Embryonic facial prominence (tissue), 1 donor: ENCODE results near the gene C1QTNF8.

Experiments
- DNase-seq: peaks from one replicate; pipeline ENCODE4 v3.0.0-alpha.2; 2016; ENCODE audit errors: extremely low spot score

The C1QTNF8 gene

DNA sequence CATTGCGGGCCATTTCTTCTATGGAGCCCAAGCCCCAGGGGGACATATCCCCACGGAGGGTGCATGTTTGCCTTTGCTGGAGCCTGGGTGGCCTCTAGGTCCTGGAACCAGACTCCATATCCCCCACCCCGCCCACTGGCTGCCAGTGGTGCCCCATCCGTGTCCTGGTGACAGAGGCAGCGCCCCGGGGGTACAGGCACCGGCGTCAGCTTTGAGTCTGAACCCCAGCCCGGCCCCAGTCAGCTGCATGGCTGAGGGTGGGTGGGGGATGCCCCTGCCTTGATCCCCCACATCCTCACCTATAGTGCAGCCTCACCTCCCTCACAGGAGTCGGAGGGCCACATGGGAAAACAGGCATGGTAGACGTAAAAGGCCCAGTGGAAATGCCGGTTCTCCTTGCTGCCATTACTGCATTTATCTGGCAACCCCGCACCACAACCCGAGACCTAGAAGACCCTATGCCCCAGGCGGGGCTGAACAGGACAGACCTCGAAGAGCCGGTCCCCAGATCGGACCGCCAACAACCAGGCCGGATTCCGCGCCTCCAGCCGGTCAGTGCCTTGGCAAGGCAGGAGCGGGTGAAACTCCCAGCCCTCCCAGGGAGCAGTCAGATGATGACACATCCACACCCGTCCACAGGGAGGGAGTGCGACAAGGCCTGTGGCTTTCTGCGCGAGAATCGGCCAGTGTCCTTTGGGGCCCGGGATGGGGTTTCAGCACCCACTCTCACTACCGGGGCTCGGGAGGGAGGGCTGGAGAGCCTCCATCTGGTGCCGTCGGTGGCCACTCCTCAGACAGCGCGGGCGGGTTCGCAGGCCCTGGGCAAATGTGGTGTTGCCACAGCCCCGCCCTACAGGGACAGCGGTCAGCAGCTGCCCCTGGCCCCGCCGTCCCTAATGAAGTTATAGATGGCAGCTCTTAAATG lies 35.4 kb downstream of the C1QTNF8 start:
- no peak for DNase-seq

DNA sequence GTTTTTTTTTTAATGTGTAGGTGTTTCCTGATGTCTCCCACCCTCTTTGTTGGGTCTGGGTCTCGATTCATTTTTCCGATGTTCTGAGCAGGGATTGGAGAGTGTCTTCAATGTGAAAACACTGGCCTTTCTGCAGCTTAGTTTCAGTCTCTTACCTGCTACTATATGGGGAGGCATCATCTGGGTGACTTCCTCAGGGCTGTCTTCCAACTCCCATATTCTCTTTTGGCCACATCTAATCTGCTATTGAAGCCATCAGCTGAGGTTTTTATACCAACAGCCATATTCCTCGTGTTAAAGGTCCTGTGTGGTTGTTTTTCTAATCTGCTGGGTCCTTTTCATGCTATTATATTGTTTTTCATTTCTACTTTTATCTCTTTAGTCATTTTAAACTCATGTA lies 36.7 kb downstream of the C1QTNF8 start:
- no peak for DNase-seq

DNA sequence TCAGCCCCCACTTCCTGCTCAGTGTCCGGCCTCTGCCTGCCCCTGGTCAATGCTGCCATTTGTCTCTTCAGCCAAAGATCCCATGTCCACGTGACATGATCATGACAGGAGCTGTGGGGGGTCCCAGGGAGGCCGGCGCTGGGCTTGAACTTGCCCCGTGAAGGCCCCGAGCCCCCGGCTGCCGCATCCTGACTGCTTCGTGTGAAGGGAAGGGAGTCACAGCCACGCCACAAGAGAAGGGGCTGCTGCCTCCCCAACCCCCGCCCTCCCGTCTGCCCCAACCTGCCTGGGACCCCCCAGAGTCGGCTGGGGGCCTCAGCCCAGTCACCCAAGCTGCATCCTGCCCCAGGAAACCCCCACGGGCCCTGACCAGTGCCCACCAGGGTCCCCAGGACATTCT lies 37.8 kb downstream of the C1QTNF8 start:
- no peak for DNase-seq

DNA sequence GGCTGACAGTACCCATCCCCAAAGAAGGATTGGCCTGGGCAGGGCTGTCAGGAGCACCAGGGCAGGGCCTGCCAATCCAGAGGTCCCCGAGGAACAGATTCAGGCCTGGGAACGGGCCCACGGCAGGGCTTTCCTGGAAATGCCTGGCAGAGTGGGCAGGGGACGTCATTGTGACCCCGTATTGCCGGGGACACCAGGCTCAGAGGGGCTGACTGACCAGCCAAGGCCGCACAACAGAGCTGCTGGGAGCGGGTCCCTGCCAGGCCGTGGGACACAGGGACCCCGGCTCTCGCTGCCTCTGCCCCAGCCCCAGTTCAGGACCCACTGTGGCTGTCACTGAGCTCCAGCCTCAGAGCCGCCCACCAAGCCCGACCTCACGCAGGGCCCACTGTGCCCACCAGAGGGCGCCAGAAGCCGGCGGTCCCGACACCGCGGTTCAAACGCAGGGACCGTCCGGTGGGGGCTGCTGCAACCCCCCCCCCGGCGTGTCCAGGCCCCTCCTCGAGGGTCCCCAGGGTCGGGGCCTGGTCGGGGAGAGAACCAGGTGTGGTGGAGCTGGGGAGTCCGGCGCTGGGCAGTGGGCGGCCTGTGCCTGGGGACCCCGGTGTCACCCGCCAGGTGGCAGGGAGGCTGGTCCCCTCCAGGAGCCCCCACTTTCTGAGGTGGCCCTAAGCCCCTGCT lies 38.7 kb downstream of the C1QTNF8 start:
- DNase-seq = no peak

DNA sequence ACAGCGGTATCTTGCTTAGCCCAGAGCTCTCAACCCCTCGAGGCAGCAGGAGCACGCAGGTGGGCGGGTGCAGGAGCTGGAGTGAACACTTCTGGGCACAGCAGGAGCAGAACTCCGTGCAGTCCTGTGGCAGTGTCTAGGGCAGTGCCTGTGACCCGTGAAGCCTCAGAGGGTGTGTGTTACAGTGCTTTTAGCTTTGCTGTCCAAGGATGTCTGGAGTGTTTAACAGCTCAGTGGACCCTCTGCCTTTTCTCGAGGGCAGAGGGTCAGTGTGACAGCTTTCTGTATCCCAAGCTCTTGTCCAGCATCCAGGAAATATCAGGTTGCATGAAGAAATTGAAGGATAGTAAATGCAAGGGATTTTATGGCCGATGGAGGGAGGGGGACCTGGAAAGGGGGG lies 39.8 kb downstream of the C1QTNF8 start:
- DNase-seq = no peak

DNA sequence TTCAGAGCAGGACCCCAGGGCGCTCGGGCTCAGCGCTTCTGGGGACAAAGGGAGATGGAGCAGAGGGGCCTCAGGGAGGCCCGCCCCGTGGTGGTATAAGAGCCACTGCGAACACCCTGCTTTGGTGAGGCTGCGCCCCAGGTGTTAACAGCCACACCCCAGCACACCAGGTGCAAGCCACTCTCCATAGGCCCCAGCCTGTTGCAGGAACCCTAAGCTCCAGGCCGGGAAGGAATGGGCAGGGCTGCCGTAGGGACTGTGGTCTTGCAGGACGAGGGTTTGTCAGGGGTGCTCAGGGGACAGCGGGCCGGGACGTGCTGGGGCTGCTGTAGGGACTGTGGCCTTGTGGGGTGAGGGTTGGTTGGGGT lies 40.5 kb downstream of the C1QTNF8 start:
- DNase-seq = no peak

DNA sequence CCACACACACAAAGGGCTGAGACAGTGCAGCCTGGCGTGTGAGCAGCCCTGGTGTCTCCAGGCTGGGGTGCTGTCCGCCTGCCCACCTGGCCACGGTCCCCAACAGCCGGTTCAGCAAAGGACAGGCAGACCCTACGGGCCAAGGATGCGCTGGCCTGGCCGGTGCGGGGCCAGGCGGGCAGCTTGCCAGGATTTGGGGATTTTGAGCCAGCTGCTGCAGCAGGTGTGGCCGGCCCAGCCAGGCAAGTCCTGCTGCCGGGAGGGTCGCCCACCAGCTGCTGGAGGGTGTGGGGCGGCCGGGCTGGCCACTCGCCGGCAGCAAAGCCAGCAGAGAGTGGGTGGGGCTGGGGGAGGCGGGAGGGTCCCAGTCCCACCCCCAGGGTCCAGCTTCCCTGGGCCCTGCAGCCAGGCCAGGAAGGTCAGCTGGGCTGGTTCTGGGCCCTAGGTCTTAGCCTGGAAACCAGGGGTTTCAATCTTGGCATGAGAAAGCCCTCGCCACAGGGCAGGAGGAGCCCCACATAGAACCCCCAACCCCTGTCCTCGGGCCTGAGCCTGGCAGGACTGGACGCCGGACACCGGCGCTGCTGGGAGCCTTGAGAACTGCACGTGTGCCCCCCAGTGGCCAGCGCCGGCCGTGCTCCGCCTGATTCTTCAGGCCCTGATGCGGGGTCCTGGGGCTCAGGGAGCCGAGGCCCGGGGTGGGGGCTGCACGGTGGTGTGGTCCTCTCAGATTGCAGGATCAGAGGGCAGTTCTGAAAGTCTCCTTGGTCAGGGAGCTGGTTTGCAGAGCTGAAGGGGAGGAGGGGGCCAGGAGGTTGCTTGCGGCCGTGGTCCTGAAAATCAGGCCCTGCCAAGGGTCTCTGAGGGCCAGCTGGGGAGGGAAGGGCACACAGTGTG lies 41.1 kb downstream of the C1QTNF8 start:
- no peak for DNase-seq

DNA sequence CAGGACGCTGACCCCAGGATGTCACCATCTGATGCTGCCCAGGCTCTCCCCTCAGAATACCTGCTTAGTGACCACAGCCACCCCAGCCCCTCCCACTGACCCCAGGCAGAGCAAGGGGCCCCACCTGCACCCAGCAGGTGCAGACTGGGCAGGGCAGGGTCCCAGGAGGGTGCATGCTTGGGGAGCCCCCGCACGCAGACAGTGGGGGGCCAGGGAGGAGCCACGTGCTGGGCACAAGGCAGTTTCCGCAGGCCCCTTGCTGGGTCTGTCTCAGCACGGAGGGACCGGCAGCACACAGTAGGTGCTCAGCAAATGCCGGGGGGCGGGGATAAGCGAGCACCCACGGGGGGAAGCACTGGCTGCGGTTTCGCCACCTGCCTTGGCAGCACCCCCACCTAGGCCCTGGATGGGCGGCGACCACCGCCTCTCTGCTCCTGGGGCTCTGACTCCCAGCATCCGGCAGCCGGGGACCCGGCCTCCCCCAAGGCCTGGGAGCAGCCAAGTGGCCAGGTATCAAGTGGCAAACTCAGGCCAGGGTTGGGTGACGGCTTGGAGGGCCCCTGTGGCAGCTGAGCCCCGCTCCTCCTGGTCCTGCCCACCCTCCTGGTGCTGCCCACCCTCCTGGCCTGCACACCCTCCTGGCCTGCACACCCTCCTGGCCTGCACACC lies 42.2 kb downstream of the C1QTNF8 start:
- no peak for DNase-seq

DNA sequence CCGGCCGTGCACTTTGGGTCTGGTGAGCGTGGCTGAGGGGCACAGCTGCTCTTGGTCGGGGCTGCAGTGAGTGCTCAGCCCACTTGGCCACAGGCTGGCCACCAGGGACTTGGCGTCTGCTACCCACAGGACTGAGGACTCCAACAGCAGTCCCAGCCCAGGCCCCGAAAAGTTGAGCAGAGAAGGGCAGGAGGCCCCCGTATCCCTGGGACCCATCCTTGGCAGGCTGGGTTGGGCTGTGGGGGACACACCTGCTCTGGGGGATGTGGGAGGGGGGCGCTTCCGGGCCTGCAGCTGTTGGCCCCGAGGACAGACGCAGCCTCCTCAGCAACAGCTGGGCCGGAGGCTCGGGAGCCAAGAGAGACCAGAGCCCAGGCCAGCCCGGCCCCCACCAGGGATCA lies 42.9 kb downstream of the C1QTNF8 start:
- no peak for DNase-seq

DNA sequence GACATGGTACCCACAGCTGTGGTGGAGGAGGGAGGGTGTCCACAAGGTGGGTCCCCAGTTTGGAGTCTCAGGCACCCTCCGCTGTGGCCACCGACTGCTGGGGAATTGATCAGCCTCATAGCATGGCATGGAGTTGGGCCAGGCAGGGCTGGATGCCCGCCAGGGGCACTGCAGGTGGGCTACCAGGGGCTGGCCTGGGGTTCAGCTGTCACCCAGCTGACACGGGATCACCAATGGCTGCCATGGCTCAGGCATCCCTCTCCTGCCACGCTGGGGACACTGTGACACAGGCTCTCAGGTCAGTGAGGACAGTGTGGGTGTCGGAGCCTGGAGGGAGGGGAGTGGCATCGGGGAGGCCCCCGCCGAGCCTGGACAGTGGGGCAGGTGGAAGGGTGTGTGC lies 43.3 kb downstream of the C1QTNF8 start:
- DNase-seq = no peak

DNA sequence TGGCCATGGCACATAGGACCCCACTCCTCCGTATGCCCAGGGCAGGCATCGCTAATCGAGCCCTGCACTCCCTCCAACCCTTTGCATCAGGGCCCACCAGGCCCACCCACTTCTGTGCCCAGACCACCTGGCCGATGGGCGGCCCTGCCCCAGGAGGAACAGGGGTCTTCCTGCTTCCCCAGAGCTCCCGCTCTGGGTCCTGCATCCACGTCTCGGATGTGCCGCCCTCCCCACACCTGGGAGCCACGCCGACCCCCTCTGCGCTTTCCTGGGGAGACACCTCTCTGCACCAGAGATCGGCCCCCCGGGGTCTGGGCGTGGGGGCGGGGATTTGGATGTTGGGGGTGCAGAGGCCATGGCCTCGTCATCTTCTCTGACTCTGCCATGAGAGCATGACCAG lies 44.6 kb downstream of the C1QTNF8 start:
- no peak for DNase-seq

DNA sequence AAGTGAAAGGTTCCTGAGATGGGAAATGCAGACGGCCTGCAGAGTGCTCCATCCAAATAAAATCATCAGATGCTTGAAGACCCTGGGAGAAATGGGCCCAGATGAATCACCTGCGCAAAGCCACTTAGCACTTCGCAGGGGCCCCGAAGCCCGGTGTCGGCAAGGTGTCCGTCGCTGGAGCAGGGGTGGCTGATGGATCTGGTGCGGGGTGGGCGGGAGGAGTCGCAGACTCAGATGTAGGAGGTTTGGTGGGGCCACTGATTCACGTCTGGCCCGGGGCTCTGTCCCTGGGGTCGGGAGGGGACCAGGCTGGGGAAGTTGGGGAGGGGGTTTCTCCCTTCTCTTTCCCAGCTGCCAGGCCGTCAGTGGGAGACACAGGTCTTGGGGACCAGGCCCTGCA lies 45.1 kb downstream of the C1QTNF8 start:
- DNase-seq = no peak

DNA sequence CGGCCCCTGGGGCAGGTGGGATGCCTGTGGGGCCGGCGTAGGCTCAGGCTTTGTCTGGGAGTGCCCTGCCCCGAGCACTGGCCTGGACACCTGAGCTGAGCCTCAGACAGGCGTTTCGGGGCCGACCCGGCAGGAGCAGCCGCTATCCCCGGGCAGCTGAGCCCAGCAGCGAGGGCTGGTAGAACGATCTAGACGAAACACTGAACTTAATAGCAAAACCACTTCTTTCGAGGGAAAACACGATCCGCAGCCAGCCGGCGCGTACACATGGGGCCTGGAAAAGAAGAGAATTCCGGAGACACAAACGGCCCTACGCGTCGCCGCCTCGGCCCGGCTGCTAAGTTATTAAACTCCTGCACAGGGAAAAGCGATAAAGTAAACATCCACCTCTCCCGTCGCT lies 45.5 kb downstream of the C1QTNF8 start:
- no peak for DNase-seq

DNA sequence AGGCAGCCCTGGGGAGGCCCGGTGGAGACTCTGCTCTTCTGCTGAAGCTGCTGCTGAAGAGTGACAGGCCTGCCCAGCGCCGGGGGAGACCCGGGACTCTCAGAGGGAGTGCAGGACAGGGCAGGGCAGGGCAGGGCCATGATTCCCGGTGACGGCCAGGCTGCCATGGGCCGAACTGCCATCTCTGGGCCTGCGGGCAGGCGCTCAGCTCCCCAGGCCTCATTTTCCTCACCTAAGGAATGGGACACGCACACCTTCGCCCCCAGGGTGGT lies 46.1 kb downstream of the C1QTNF8 start:
- DNase-seq = no peak

DNA sequence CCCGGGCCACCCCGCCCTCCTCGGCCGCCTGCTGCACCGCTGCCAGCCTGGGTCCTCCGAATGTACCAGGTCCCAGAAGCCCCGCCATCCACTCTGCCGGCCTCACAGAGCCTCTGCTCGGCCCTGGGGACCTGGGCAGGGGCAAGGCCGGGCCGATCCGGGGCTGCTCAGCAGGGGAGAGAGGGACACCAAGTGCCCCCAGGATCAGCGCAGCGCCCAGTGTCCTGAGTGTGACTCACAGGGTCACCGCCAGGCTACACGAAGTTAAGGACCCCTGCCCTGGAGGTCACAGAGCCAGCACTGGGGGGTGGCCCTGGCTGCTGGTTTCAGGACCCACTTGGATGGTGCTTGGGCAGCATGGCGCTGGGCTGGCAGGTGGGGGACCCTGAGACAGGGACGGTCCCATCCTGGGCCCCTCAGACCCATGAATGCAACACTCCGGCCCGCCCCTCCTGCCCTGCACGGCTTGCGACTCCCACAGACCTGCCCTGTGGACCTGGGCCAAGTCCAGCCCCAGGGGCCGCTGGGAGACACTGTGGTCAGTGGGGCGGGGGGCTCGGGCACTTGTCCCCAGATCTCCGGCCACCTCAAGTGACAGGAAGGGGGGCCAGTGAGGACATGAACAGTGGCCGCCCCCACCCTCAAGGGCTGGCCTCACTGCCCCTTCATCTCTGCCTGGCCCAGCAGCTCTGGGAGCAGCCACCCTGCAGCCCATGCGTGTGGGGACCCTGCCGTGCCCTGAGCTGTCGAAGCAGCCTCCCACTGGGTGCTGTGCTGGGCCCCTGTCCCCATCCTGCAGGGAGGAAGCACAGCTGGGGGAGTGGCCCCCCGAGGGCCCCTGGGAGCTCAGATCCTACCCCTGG lies 46.7 kb downstream of the C1QTNF8 start:
- no peak for DNase-seq

DNA sequence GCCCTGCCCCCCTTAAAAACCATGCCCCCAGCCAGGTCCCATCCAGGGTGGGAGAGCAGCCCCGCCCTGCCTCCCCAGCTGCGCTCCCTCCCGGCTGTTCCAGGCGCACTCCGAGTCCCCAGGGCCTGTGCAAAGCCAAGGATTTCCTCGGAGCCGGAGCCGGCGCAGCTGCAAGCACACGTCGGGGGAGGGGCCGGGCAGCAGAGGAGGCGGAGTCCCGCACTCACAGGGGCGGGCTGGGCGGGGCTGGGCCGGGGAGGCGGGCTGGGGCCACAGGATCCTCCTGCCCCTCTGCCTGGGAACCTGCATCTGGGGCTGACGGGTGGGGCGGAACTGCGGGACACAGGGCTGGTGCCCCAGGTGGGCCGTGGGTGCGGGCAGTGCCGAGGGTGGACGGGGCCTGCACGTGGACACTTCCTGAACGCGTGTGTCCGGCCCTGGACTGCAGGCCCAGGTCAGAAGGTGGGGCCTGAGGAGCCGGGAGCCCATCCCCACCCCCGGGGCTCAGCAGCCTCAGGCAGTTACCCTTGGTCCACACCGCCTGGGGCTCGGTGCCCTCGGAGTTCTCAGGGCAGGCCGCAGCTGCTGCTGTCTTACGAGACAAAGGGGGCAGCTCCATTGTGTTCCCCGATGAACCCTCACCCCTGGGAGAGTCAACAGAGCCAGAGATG lies 47.5 kb downstream of the C1QTNF8 start:
- DNase-seq = peak; percentile 47

DNA sequence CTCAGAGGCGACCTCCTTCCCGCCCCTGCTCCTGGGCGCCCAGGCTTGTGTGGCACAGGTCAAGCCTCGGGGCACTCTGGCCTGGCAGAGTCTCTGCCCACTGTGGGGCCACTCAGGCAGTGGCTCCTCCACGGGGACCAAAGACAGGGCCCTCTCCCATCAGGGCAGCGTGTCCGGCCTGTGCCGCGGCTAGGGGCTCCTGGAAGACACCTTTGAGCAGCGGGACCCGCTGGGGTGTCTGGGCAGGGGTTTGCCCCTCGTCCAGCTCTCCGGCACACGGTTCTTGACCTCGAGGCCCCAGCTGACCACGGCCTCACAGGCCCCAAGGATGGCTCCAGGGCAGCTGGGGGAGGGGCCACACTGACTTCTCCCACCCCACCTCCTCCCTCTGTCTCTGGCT lies 48.2 kb downstream of the C1QTNF8 start:
- DNase-seq = no peak

DNA sequence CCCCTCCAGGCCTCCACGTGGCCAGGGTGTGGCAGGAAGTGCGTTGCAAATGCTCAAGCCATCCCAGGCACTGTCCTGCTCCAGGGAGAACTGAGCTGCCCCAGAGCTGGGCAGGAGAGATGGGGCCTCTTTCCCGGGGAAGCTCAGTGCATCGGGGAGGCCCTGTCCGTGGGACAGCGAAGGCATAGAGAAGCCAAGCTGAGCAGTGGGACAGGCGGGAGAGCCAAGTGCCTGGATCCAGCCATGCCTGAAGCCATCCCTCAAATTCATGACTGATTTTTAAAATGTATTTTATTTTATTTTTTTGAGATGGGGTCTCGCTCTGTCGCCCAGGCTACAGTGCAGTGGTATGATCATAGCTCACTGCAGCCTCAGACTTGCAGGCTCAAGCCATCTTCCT lies 48.9 kb downstream of the C1QTNF8 start:
- DNase-seq = no peak

DNA sequence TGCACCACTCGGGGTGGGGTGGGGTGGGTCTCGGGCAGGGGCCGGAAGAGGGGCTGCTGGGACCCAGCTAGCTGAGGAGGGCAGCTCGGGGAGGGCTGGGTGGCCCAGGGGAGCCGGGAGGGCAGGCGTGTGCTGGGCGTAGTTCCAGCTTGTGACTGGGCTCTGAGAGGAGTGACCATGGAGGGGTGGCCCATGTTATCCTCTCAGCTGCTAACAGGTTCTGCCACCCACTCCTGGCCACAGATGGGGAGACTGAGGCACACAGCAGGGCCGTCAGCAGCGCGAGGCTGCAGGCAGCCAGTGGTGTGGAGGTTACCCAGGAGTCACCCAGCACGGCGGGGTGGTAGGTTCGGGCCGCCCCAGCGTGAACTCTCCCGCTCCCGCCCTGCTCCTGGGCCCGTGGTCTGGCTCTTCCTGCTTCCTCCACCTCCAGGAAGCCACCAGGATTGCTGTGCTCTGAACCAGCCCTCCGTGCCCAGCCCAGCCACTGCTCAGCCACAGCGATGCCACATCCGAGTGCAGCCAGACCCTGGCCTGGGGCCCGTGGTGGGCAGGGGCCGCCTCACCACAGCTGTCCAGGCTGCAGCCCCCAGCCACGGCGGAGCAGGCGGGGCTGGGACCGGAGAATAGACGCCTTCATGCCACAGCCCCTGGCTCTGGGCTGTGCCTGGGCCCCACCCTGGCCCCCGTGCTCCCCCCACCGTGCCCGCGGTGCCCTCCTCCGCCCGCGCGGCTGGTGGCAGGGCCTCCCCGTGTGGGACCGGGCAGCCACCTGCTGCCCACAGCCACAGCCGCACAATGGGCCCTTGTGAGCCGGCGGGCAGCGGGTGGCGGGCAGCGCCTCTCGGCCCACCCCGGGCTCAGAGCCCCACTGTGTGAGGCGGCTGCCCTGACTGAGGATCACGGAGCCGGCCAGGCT lies 49.8 kb downstream of the C1QTNF8 start:
- DNase-seq = no peak
